ENCODE results near the gene OR12D1.

DNA sequence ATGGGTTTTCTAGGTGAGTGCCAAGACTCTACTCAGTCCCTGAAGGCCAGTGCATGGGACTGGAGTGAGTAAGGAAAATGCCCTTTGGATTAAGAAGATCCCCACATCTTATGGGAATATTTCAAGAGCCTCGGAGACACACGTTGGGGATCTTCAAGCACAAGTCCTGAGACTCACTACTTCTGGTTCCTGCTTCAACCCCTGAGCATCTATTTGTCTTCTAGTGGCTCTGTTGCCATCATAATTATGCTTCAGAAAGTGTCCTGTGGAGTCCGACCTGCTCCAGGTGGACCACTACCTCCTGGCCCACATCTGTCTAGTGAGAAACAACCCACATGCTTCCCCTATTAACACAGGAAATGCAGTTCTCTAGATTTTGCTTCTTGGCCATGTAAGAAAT lies 46.0 kb upstream of the OR12D1 start, which contains the start of gene OR5V1:
- no peak for TF ChIP-seq EZH2 (IDR thresholded peaks at IDR 0.05; ENCODE audit: insufficient read depth, poor library complexity, severe bottlenecking)
- TF ChIP-seq EZH2phosphoT487 (IDR thresholded peaks at IDR 0.05; ENCODE audit: insufficient read depth, low read depth), result no peak

Measured in GM23248 (cell line).